Suppressor macrophage treated with lipopolysaccharide for 4 hours (primary cell): ENCODE measurements around the gene CMTR2.
"Not testable (repeated sequence)": the region's sequence is repeated elsewhere in the genome, so short reads cannot be mapped to it uniquely, and the experiment has no call there.

Source experiments
- DNase-seq: peaks from one replicate; pipeline ENCODE4 v3.0.0-alpha.2; 2020

Gene CMTR2

GRCh38 chr16:71288890-71289731 is at the start of gene CMTR2:
Gene CMTR2, minus strand, starts transcription at chr16:71289402. Its CDS starts 3,482 bp downstream, at chr16:71285920.
- peak; percentile 98 for DNase-seq

- no peak for DNase-seq
Observed at GRCh38 chr16:71338632-71339031, 49.4 kb upstream of the CMTR2 start.

GRCh38 chr16:71338193-71338592 is 49.0 kb upstream of the CMTR2 start:
- no peak for DNase-seq

GRCh38 chr16:71337631-71338030 is 48.4 kb upstream of the CMTR2 start:
- no peak for DNase-seq

- no peak for DNase-seq
Observed at GRCh38 chr16:71328151-71328550, 38.9 kb upstream of the CMTR2 start.

- no peak for DNase-seq
Observed at GRCh38 chr16:71327720-71328119, 38.5 kb upstream of the CMTR2 start.

GRCh38 chr16:71319999-71320398 is 30.8 kb upstream of the CMTR2 start:
- no peak for DNase-seq

- DNase-seq, result no peak
Observed at GRCh38 chr16:71315269-71315668, 26.1 kb upstream of the CMTR2 start.

- DNase-seq, result not testable (repeated sequence)
Observed at GRCh38 chr16:71313591-71313990, 24.4 kb upstream of the CMTR2 start.

- peak; percentile 42 for DNase-seq
Observed at GRCh38 chr16:71311553-71312158, 22.5 kb upstream of the CMTR2 start.

- DNase-seq, result no peak
Observed at GRCh38 chr16:71303938-71304337, 14.7 kb upstream of the CMTR2 start.

GRCh38 chr16:71297341-71297634 is 8.1 kb upstream of the CMTR2 start:
- no peak for DNase-seq

- no peak for DNase-seq
Observed at GRCh38 chr16:71296584-71297340, 7.6 kb upstream of the CMTR2 start.

GRCh38 chr16:71295950-71296349 is 6.7 kb upstream of the CMTR2 start:
- DNase-seq, result no peak

GRCh38 chr16:71293919-71294318 is 4.7 kb upstream of the CMTR2 start:
- no peak for DNase-seq

GRCh38 chr16:71292095-71292494 is 2.9 kb upstream of the CMTR2 start:
- not testable (repeated sequence) for DNase-seq

GRCh38 chr16:71289732-71290062 is 495 bp upstream of the CMTR2 start:
- no peak for DNase-seq

- DNase-seq, result no peak
Observed at GRCh38 chr16:71288570-71288889, 672 bp downstream of the CMTR2 start.

GRCh38 chr16:71287911-71288310 is 1.3 kb downstream of the CMTR2 start:
- no peak for DNase-seq

- DNase-seq, result no peak
Observed at GRCh38 chr16:71287454-71287853, 1.7 kb downstream of the CMTR2 start.

- no peak for DNase-seq
Observed at GRCh38 chr16:71283612-71284011, 5.6 kb downstream of the CMTR2 start.

GRCh38 chr16:71282943-71283342 is 6.3 kb downstream of the CMTR2 start:
- no peak for DNase-seq

GRCh38 chr16:71276589-71277334 is 12.4 kb downstream of the CMTR2 start:
- no peak for DNase-seq

GRCh38 chr16:71273384-71273783 is 15.8 kb downstream of the CMTR2 start:
- no peak for DNase-seq
